Coronary artery (tissue), 2 donors: ENCODE results near the gene ELF5.

Experiments
- DNase-seq: peaks from one replicate; pipeline ENCODE4 v3.0.0-alpha.2; 2017; ENCODE audit warnings: low spot score
- H3K27ac ChIP-seq, 2 donors: fragments of 200-600 bp; sonication (generic); one replicate each; pipeline ENCODE4 v1.5.1; 2016 to 2019
- H3K4me3 ChIP-seq: fragments of 200-600 bp; sonication (generic); 2 replicates; pipeline ENCODE4 v1.5.1; 2016; ENCODE audit warnings: mild to moderate bottlenecking, moderate library complexity
- TF ChIP-seq, protein P1 (sequence below): fragments of 200-600 bp; sonication (generic); IDR thresholded peaks from one replicate; pipeline ENCODE4 v1.5.1; 2019; ENCODE audit warnings: antibody characterized with exemption

Gene ELF5

GRCh38 chr11:34512840-34513681 lies 533 bp downstream of the ELF5 start:
- Histone ChIP-seq H3K27ac (no peak overlapping the region), H3K4me3 (no peak overlapping the region)
- no peak for DNase-seq
- TF ChIP-seq, protein P1, sequence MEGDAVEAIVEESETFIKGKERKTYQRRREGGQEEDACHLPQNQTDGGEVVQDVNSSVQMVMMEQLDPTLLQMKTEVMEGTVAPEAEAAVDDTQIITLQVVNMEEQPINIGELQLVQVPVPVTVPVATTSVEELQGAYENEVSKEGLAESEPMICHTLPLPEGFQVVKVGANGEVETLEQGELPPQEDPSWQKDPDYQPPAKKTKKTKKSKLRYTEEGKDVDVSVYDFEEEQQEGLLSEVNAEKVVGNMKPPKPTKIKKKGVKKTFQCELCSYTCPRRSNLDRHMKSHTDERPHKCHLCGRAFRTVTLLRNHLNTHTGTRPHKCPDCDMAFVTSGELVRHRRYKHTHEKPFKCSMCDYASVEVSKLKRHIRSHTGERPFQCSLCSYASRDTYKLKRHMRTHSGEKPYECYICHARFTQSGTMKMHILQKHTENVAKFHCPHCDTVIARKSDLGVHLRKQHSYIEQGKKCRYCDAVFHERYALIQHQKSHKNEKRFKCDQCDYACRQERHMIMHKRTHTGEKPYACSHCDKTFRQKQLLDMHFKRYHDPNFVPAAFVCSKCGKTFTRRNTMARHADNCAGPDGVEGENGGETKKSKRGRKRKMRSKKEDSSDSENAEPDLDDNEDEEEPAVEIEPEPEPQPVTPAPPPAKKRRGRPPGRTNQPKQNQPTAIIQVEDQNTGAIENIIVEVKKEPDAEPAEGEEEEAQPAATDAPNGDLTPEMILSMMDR: no peak

GRCh38 chr11:34510673-34511072 lies 2.9 kb downstream of the ELF5 start:
- Histone ChIP-seq H3K4me3 (no peak overlapping the region), H3K27ac (no peak overlapping the region)
- TF ChIP-seq, protein P1: no peak
- no peak for DNase-seq

DNA sequence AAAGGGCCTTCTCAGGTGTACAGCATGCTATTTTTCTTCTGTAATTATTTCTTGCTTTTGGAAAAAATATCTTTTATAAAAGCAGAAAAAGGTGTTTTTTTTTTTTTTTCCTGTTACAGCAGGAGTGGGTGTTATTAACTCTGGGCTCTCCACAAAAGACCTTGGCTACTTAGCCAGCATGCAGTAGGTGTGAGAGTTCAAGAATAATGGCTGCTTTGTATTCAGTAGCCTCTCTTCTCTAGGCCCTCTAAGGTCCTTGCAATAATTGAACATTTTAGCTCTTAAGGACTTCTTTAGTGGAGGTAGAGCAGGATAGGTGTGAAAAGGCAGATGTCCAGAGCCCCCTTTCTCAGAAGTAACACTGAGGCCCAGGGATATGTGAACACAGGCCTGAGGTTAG lies 3.4 kb downstream of the ELF5 start:
- TF ChIP-seq, protein P1: no peak
- no peak for DNase-seq
- Histone ChIP-seq H3K4me3 (no peak overlapping the region), H3K27ac (no peak overlapping the region)

GRCh38 chr11:34509336-34509876 lies 4.2 kb downstream of the ELF5 start:
- H3K4me3 ChIP-seq: no peak overlapping the region
- TF ChIP-seq, protein P1: no peak
- H3K27ac ChIP-seq: no peak overlapping the region
- DNase-seq: no peak

- DNase-seq: no peak
- TF ChIP-seq, protein P1: no peak
- Histone ChIP-seq H3K27ac (no peak overlapping the region), H3K4me3 (no peak overlapping the region)
Measured at GRCh38 chr11:34508524-34508923, 5.1 kb downstream of the ELF5 start.

GRCh38 chr11:34507610-34508009 lies 6.0 kb downstream of the ELF5 start:
- Histone ChIP-seq H3K4me3 (no peak overlapping the region), H3K27ac (no peak overlapping the region)
- TF ChIP-seq, protein P1: no peak
- no peak for DNase-seq

DNA sequence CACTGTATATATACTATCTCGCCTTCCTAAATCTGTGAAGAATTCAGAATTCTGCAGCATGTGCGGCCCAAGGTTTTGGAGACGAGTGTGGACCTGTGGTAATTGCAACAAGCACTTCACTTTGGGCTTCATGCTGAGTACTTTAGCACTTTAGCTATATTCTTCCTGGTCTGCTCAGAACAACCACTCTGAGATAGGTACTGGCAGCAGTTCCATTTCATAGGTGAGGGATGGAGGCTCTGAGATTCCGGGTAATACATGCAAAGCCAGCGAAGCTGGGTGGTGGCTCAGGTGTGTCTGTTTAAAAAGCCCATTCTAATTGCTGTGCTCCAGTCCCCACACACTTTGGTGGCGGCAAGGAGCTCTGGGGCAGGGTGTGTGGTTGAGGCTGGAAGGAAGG lies 6.4 kb downstream of the ELF5 start:
- TF ChIP-seq, protein P1: no peak

More for the DNA sequence above, 6.4 kb downstream of the ELF5 start:
- no peak overlapping the region for H3K27ac ChIP-seq
- DNase-seq: no peak
- no peak overlapping the region for H3K4me3 ChIP-seq
